IMR-90 (cell line): ENCODE data around the gene ASIC2. TPM values are rescaled to one million over a fixed set of nuclear protein-coding genes. Genes with fewer than 3 reads are reported as not detected.

Experiments used
- ATAC-seq: fragments of 200-7000 bp; cut with Tn5 transposase; 2 replicates; pipeline ENCODE4 v1.9.1; 2020; ENCODE audit warnings: low read depth, mild to moderate bottlenecking, moderate library complexity
- BruUV-seq: library from RNA; stranded (reverse); fragments of 400-500 nt; replicated peaks from 2 replicates; lab custom pipeline; 2021; lab: Mats Ljungman, UMichigan
- CTCF ChIA-PET: fragments of 300-600 bp; formaldehyde crosslinking; extraction: SDS; loops from one replicate; lab custom pipeline; 2021; ENCODE audit warnings: antibody characterized with exemption; lab: Yijun Ruan, JAX
- POLR2A ChIA-PET: fragments of 300-600 bp; sonication (Branson Sonifier 250); formaldehyde crosslinking; loops from one replicate; lab custom pipeline; 2022; ENCODE audit warnings: antibody characterized with exemption; ENCODE audit not compliant: unreplicated experiment; lab: Charles Lee
- DNase-seq: peaks from one replicate; pipeline ENCODE4 v3.0.0; 2013
- H2AFZ ChIP-seq: replicated peaks from 2 replicates; pipeline ENCODE3; 2013; ENCODE audit warnings: low read length, mild to moderate bottlenecking; ENCODE audit not compliant: poor library complexity
- H2AK5ac ChIP-seq: 2 replicates; pipeline ENCODE4 v1.6.1; 2013; ENCODE audit warnings: low read depth, low read length, inconsistent platforms
- H2AK9ac ChIP-seq: replicated peaks from 2 replicates; pipeline ENCODE3; 2013; ENCODE audit warnings: mild to moderate bottlenecking, low read depth, low read length, moderate library complexity; ENCODE audit not compliant: poor library complexity
- H2BK120ac ChIP-seq: 2 replicates; pipeline ENCODE4 v1.6.1; 2013; ENCODE audit warnings: low read depth, low read length, inconsistent platforms
- H2BK15ac ChIP-seq: 3 replicates; pipeline ENCODE4 v1.6.1; 2013; ENCODE audit warnings: low read depth, low read length, inconsistent platforms
- H2BK20ac ChIP-seq: 2 replicates; pipeline ENCODE4 v1.6.1; 2013; ENCODE audit warnings: low read depth, mild to moderate bottlenecking, inconsistent platforms, low read length, moderate library complexity
- H2BK5ac ChIP-seq: 2 replicates; pipeline ENCODE4 v1.6.1; 2013; ENCODE audit warnings: mild to moderate bottlenecking, low read depth, low read length, inconsistent platforms; ENCODE audit not compliant: poor library complexity, severe bottlenecking
- H3K14ac ChIP-seq: replicated peaks from 2 replicates; pipeline ENCODE4 v1.6.1; 2013; ENCODE audit warnings: low read depth, low read length, inconsistent platforms
- H3K18ac ChIP-seq: 2 replicates; pipeline ENCODE4 v1.6.1; 2013; ENCODE audit warnings: low read depth, low read length, control low read depth
- H3K23ac ChIP-seq: 2 replicates; pipeline ENCODE4 v1.6.1; 2013; ENCODE audit warnings: low read depth, low read length, inconsistent platforms
- H3K27ac ChIP-seq: 2 replicates; pipeline ENCODE4 v1.5.1; 2013; ENCODE audit warnings: mild to moderate bottlenecking, control low read depth, low read length; ENCODE audit not compliant: insufficient read depth
- H3K27me3 ChIP-seq: 2 replicates; pipeline ENCODE4 v1.6.1; 2013; ENCODE audit warnings: low read length; ENCODE audit not compliant: control insufficient read depth, insufficient read depth
- H3K36me3 ChIP-seq: 2 replicates; pipeline ENCODE4 v1.6.1; 2013; ENCODE audit warnings: low read length, mixed read lengths; ENCODE audit not compliant: control insufficient read depth, insufficient read depth
- H3K4ac ChIP-seq: 2 replicates; pipeline ENCODE4 v1.6.1; 2013; ENCODE audit warnings: low read depth, low read length, inconsistent platforms
- H3K4me1 ChIP-seq: 2 replicates; pipeline ENCODE4 v1.6.1; 2013; ENCODE audit warnings: low read length, mixed read lengths; ENCODE audit not compliant: control insufficient read depth, insufficient read depth
- H3K4me2 ChIP-seq: 2 replicates; pipeline ENCODE4 v1.6.1; 2013; ENCODE audit warnings: low read depth, mild to moderate bottlenecking, control low read depth, low read length, moderate library complexity
- H3K4me3 ChIP-seq: 2 replicates; pipeline ENCODE4 v1.5.1; 2013; ENCODE audit warnings: low read depth, mild to moderate bottlenecking, control low read depth, low read length, moderate library complexity; ENCODE audit not compliant: insufficient read depth
- H3K56ac ChIP-seq: 2 replicates; pipeline ENCODE4 v1.6.1; 2013; ENCODE audit warnings: low read length, inconsistent platforms; ENCODE audit not compliant: insufficient read depth; ENCODE audit errors: extremely low read depth
- H3K79me1 ChIP-seq, 2 experiments: 2 replicates each; pipeline ENCODE4 v1.6.1; 2013; ENCODE audit warnings: low read length in 2 of 2, inconsistent platforms in 1 of 2, low read depth in 1 of 2
- H3K9ac ChIP-seq: 2 replicates; pipeline ENCODE4 v1.6.1; 2013; ENCODE audit warnings: low read depth, low read length, control low read depth
- H3K9me1 ChIP-seq: 2 replicates; pipeline ENCODE4 v1.6.1; 2013; ENCODE audit warnings: low read length, inconsistent platforms; ENCODE audit not compliant: insufficient read depth
- H3K9me3 ChIP-seq: 2 replicates; pipeline ENCODE4 v1.6.1; 2013; ENCODE audit warnings: low read length; ENCODE audit not compliant: control insufficient read depth, insufficient read depth
- H4K20me1 ChIP-seq: 2 replicates; pipeline ENCODE4 v1.6.1; 2013; ENCODE audit warnings: low read length, inconsistent platforms; ENCODE audit not compliant: insufficient read depth
- H4K5ac ChIP-seq: 2 replicates; pipeline ENCODE4 v1.6.1; 2013; ENCODE audit warnings: mild to moderate bottlenecking, low read depth, low read length, control low read depth
- H4K8ac ChIP-seq, 2 experiments: 2 replicates each; pipeline ENCODE4 v1.6.1; 2013; ENCODE audit warnings: low read depth in 2 of 2, low read length in 2 of 2, control low read depth in 1 of 2, inconsistent platforms in 1 of 2
- H4K91ac ChIP-seq: 2 replicates; pipeline ENCODE4 v1.6.1; 2013; ENCODE audit warnings: low read depth, low read length, inconsistent platforms; ENCODE audit not compliant: insufficient read depth
- BHLHE40 ChIP-seq: fragments of 150-350 bp; IDR thresholded peaks from 2 replicates; pipeline ENCODE4 v1.6.1; 2016; ENCODE audit warnings: mild to moderate bottlenecking, low read depth, low read length
- CEBPB ChIP-seq: IDR thresholded peaks from 2 replicates; pipeline ENCODE4 v1.6.1; 2012; ENCODE audit warnings: low read depth, low read length, improper control_type of control experiment
- CHD1 ChIP-seq: IDR thresholded peaks from 2 replicates; pipeline ENCODE4 v1.6.1; 2012; ENCODE audit warnings: low read depth, low read length, improper control_type of control experiment
- MAFK ChIP-seq: IDR thresholded peaks from 2 replicates; pipeline ENCODE4 v1.6.1; 2012; ENCODE audit warnings: low read depth, low read length, improper control_type of control experiment
- MAZ ChIP-seq: IDR thresholded peaks from 2 replicates; pipeline ENCODE4 v1.6.1; 2012; ENCODE audit warnings: low read depth, mild to moderate bottlenecking, low read length, improper control_type of control experiment, moderate library complexity, borderline replicate concordance
- NFE2L2 ChIP-seq: fragments of 150-350 bp; IDR thresholded peaks from 2 replicates; pipeline ENCODE4 v1.6.1; 2016; ENCODE audit warnings: low read depth, mild to moderate bottlenecking, low read length
- RAD21 ChIP-seq: IDR thresholded peaks from 2 replicates; pipeline ENCODE4 v1.6.1; 2012; ENCODE audit warnings: low read length, improper control_type of control experiment
- WGBS, 2 experiments: methylation state at CpG; one replicate each; pipeline versions ENCODE4 v1.1.5 to v1.1.7; 2013; ENCODE audit warnings: missing lambda C conversion rate in 2 of 2; ENCODE audit not compliant: insufficient read length in 1 of 2; ENCODE audit errors: extremely low coverage in 2 of 2; 5-methylcytosine and 5-hydroxymethylcytosine counted together
- dilution Hi-C: fragments of 300-500 bp; cut with HindIII; formaldehyde crosslinking; loops from one replicate; pipeline ENCODE4 v1.14.3; 2018; ENCODE audit warnings: low sequenced_read_pairs; ENCODE audit not compliant: unreplicated experiment
- in situ Hi-C: fragments of 300-500 bp; cut with MboI; formaldehyde crosslinking; loops from 3 replicates; pipeline ENCODE4 v1.14.3; 2019; ENCODE audit warnings: low sequenced_read_pairs, inconsistent platforms, mixed read lengths
- intact Hi-C: fragments of 100-400 bp; cut with micrococcal nuclease; formaldehyde crosslinking; loops from 2 replicates; pipeline ENCODE4 v1.10.0; 2022
- polyA plus RNA-seq, 3 experiments: library from polyadenylated mRNA; depleted of rRNA; stranded (reverse); fragments of >200 nt; gene quantifications; 2 replicates each; pipeline ENCODE4 v1.2.3, GENCODE V29; 2012; ENCODE audit warnings: low replicate concordance in 1 of 3
- total RNA-seq: library from RNA; depleted of rRNA; stranded (reverse); fragments of >200 nt; gene quantifications from 2 replicates; pipeline ENCODE4 v1.2.3, GENCODE V29; 2012
- TF ChIP-seq, protein P1 (sequence below): conservative IDR thresholded peaks from 2 replicates; pipeline ENCODE4 v1.5.1; 2012; ENCODE audit warnings: mild to moderate bottlenecking, low read depth, low read length, improper control_type of control experiment
- TF ChIP-seq, protein P2 (sequence below): fragments of 150-350 bp; IDR thresholded peaks from 2 replicates; pipeline ENCODE4 v1.6.1; 2017; ENCODE audit warnings: mild to moderate bottlenecking, antibody characterized with exemption, low read length, low read depth

The ASIC2 gene
- total and polyA plus RNA-seq, 2 of the 4 experiments (the other 2 are of a cell fraction) = under 0.01 to 0.15 TPM

DNA sequence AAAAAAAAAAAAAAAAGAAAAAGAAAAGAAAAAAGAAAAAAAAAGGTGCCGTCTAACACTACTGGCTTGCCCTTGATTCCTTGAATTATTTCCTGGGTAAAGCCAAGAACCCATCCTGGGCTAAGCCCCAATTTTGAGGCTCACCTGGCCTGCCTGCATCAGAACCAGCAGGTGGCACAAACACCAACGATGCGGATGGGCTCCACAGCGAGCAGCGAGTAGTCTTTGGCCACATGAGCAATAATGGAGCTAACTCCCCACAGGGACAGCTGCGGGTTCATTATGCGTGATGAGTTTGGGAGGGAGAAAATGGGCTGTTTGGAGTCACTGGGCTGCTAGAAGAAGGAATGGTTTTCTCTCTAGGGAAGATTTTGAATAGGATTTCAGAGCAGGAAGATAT lies 91.1 kb downstream of the ASIC2 start:
- H3K4ac ChIP-seq = no peak overlapping the region
- POLR2A ChIA-PET = no interaction called here
- H4K91ac ChIP-seq = no peak overlapping the region
- H2AK9ac ChIP-seq = no peak overlapping the region
- H3K23ac ChIP-seq = no peak overlapping the region
- TF ChIP-seq NFE2L2 = no peak
- TF ChIP-seq, protein P1, sequence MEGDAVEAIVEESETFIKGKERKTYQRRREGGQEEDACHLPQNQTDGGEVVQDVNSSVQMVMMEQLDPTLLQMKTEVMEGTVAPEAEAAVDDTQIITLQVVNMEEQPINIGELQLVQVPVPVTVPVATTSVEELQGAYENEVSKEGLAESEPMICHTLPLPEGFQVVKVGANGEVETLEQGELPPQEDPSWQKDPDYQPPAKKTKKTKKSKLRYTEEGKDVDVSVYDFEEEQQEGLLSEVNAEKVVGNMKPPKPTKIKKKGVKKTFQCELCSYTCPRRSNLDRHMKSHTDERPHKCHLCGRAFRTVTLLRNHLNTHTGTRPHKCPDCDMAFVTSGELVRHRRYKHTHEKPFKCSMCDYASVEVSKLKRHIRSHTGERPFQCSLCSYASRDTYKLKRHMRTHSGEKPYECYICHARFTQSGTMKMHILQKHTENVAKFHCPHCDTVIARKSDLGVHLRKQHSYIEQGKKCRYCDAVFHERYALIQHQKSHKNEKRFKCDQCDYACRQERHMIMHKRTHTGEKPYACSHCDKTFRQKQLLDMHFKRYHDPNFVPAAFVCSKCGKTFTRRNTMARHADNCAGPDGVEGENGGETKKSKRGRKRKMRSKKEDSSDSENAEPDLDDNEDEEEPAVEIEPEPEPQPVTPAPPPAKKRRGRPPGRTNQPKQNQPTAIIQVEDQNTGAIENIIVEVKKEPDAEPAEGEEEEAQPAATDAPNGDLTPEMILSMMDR = no peak
- TF ChIP-seq, protein P2, sequence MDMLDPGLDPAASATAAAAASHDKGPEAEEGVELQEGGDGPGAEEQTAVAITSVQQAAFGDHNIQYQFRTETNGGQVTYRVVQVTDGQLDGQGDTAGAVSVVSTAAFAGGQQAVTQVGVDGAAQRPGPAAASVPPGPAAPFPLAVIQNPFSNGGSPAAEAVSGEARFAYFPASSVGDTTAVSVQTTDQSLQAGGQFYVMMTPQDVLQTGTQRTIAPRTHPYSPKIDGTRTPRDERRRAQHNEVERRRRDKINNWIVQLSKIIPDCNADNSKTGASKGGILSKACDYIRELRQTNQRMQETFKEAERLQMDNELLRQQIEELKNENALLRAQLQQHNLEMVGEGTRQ = no peak
- no peak for TF ChIP-seq MAFK
- no peak for TF ChIP-seq MAZ
- TF ChIP-seq CHD1 = no peak
- TF ChIP-seq RAD21 = no peak
- TF ChIP-seq BHLHE40 = no peak
- TF ChIP-seq CEBPB = no peak
- no CpG with 5 or more reads among the region's 7 CpGs for WGBS, 2 experiments
- intact Hi-C loops (no loop called here), dilution Hi-C loops (no loop called here), in situ Hi-C loops (no loop called here)
- H2AK5ac ChIP-seq = no peak overlapping the region
- H3K4me1 ChIP-seq = no peaks in the 10 kb centered on the region
- CTCF ChIA-PET = no interaction called here
- peaks cover 2% of the 10 kb centered on the region for H3K27me3 ChIP-seq
- H3K4me3 ChIP-seq = no peak overlapping the region
- H4K20me1 ChIP-seq = no peaks in the 10 kb centered on the region; the same call in 1 of the 2 replicates
- no peak overlapping the region for H4K5ac ChIP-seq
- H3K18ac ChIP-seq = no peak overlapping the region
- H3K14ac ChIP-seq = no peak overlapping the region
- H3K56ac ChIP-seq = no peak overlapping the region
- no peak overlapping the region for H3K27ac ChIP-seq
- no TSS peak for BruUV-seq
- H4K8ac ChIP-seq = no peak overlapping the region
- H3K9me1 ChIP-seq = no peaks in the 10 kb centered on the region; the same call in 1 of the 2 replicates
- H2AFZ ChIP-seq = no peak overlapping the region
- no peak overlapping the region for H2BK5ac ChIP-seq
- ATAC-seq (no peak), DNase-seq (no peak)
- H3K4me2 ChIP-seq = no peak overlapping the region
- H2BK15ac ChIP-seq = no peak overlapping the region
- no peaks in the 10 kb centered on the region for H3K36me3 ChIP-seq
- H2BK20ac ChIP-seq = no peak overlapping the region
- H3K9ac ChIP-seq = no peak overlapping the region
- H3K9me3 ChIP-seq = no peaks in the 10 kb centered on the region
- no peak overlapping the region for H2BK120ac ChIP-seq
- H3K79me1 ChIP-seq = no peaks in the 10 kb centered on the region
